ENCODE measurements around the gene MORN5. TPM values are rescaled to one million over a fixed set of nuclear protein-coding genes. Genes with fewer than 3 reads are reported as not detected.

The MORN5 gene
- total RNA-seq, 1 donor = 0.36 TPM

DNA sequence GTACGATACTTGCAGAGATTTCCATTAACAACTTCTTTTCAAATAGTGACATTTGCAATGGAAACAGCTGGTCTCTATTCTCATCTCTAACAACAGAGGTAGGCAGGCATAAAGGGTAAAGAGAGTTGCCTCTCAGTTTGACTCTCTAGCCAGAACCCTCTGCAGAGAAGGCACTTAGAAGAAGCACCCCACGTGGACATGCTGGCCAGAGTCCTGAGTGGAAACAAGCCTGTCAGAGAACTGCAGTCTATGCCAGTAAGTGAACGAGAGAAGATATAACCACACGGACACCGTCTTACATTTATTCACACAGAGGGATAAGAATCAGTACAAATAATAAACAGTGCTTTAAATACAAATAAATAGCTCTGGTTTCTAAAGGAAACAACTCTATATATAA, 80.0 kb downstream of the MORN5 start:
- Histone ChIP-seq H3K4me3 (ENCODE audit: insufficient read depth, low read length) (no peak overlapping the region), H3K36me3 (ENCODE audit: insufficient read depth, low read length) (peaks cover 33% of the 10 kb centered on the region), H3K27ac (ENCODE audit: low read depth, low read length) (no peak overlapping the region), H2AFZ (ENCODE audit: low read length) (no peak overlapping the region), H3K79me2 (ENCODE audit: insufficient read depth, low read length) (no peaks in the 10 kb centered on the region), H4K20me1 (ENCODE audit: insufficient read depth, low read length) (peaks cover 3% of the 10 kb centered on the region), H3K4me1 (ENCODE audit: insufficient read depth, low read length) (no peaks in the 10 kb centered on the region), H3K4me2 (ENCODE audit: insufficient read depth, low read length) (no peak overlapping the region), H3K9me3 (ENCODE audit: low read depth, low read length) (no peaks in the 10 kb centered on the region), H3K27me3 (ENCODE audit: insufficient read depth, low read length) (no peaks in the 10 kb centered on the region)
- DNase-seq (ENCODE audit: insufficient read length, low spot score, missing footprints) = no peak
- TF ChIP-seq, protein P1, sequence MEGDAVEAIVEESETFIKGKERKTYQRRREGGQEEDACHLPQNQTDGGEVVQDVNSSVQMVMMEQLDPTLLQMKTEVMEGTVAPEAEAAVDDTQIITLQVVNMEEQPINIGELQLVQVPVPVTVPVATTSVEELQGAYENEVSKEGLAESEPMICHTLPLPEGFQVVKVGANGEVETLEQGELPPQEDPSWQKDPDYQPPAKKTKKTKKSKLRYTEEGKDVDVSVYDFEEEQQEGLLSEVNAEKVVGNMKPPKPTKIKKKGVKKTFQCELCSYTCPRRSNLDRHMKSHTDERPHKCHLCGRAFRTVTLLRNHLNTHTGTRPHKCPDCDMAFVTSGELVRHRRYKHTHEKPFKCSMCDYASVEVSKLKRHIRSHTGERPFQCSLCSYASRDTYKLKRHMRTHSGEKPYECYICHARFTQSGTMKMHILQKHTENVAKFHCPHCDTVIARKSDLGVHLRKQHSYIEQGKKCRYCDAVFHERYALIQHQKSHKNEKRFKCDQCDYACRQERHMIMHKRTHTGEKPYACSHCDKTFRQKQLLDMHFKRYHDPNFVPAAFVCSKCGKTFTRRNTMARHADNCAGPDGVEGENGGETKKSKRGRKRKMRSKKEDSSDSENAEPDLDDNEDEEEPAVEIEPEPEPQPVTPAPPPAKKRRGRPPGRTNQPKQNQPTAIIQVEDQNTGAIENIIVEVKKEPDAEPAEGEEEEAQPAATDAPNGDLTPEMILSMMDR (IDR thresholded peaks at IDR 0.05; ENCODE audit: extremely low read depth, low read depth, low read length) = no peak

DNA sequence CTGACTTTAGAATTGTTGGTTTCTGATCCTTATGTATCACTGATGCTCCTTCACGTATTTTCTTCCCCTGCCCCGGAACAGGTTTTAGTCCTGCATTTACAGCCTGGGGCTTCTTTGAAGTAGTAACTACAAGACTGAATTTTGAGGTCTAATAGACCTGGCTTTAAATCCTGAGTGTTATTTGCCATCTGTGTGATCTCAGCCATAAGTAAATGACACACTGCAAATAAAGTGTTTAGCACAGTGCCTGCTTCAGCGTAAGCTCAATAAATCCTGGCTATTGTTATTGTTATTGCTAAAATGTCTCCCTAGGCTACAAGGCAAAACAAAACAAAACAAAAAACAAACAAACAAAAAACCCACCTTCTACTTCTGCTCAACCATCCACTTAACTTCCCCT, 84.6 kb downstream of the MORN5 start:
- no peak overlapping the region for H3K27ac ChIP-seq (ENCODE audit: low read depth, low read length)
- no peak for DNase-seq (ENCODE audit: insufficient read length, low spot score, missing footprints)
- H3K9me3 ChIP-seq (ENCODE audit: low read depth, low read length) = no peaks in the 10 kb centered on the region
- no peak overlapping the region for H3K4me2 ChIP-seq (ENCODE audit: insufficient read depth, low read length)
- no peaks in the 10 kb centered on the region for H3K4me1 ChIP-seq (ENCODE audit: insufficient read depth, low read length)
- no peak overlapping the region for H2AFZ ChIP-seq (ENCODE audit: low read length)
- TF ChIP-seq, protein P1 (IDR thresholded peaks at IDR 0.05; ENCODE audit: extremely low read depth, low read depth, low read length) = no peak
- H3K36me3 ChIP-seq (ENCODE audit: insufficient read depth, low read length) = peaks cover 72% of the 10 kb centered on the region
- no peak overlapping the region for H3K4me3 ChIP-seq (ENCODE audit: insufficient read depth, low read length)
- no peaks in the 10 kb centered on the region for H3K27me3 ChIP-seq (ENCODE audit: insufficient read depth, low read length)
- H4K20me1 ChIP-seq (ENCODE audit: insufficient read depth, low read length) = peaks cover 3% of the 10 kb centered on the region
- no peaks in the 10 kb centered on the region for H3K79me2 ChIP-seq (ENCODE audit: insufficient read depth, low read length)

DNA sequence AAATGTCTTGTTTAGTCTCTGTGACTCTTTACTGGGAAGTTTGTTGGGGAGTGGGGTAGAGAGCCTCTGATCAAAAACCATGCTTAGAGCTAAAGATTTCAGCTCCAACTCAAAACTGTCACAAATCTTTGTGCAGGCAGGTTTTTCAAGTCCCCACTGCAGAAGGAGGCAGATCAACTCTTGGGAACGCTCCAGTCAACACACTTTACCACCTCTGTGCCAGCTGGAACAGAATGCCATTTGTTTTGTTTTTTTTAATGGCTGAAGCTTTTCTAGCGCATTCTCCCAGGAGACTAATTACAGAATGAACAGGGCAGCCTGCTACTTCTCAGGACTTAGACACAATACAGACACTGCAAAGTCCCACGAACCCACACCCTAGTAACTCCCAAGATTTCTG, 87.0 kb downstream of the MORN5 start:
- H2AFZ ChIP-seq (ENCODE audit: low read length) = no peak overlapping the region
- no peaks in the 10 kb centered on the region for H3K79me2 ChIP-seq (ENCODE audit: insufficient read depth, low read length)
- no peaks in the 10 kb centered on the region for H3K9me3 ChIP-seq (ENCODE audit: low read depth, low read length)
- H4K20me1 ChIP-seq (ENCODE audit: insufficient read depth, low read length) = peaks cover 1% of the 10 kb centered on the region
- no peak overlapping the region for H3K4me3 ChIP-seq (ENCODE audit: insufficient read depth, low read length)
- TF ChIP-seq, protein P1 (IDR thresholded peaks at IDR 0.05; ENCODE audit: extremely low read depth, low read depth, low read length) = no peak
- no peak overlapping the region for H3K4me2 ChIP-seq (ENCODE audit: insufficient read depth, low read length)
- H3K36me3 ChIP-seq (ENCODE audit: insufficient read depth, low read length) = peaks cover 71% of the 10 kb centered on the region
- H3K4me1 ChIP-seq (ENCODE audit: insufficient read depth, low read length) = no peaks in the 10 kb centered on the region
- H3K27ac ChIP-seq (ENCODE audit: low read depth, low read length) = no peak overlapping the region
- no peak for DNase-seq (ENCODE audit: insufficient read length, low spot score, missing footprints)
- no peaks in the 10 kb centered on the region for H3K27me3 ChIP-seq (ENCODE audit: insufficient read depth, low read length)

DNA sequence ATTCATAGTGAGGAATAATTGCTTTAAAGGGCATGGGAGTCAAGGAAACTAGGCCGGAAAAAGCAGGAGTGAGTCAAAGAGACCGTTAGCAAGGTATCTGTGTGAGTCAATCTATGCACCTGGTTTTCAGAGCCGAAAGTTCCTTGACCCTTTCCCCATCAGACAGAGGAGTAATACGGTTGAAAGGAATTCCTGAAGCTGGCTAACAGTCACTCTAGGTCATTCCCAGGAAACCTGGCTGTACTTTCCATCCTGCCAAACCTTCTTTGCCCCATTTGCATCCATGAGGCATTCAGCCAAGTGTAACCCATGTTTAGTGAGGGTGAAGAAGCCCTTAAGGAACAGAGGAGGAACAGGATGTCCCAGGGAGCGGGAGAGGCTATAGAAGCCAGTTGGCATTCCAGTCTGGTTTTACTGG, 88.7 kb downstream of the MORN5 start:
- Histone ChIP-seq H3K27me3 (ENCODE audit: insufficient read depth, low read length) (no peaks in the 10 kb centered on the region), H3K36me3 (ENCODE audit: insufficient read depth, low read length) (peaks cover 68% of the 10 kb centered on the region), H4K20me1 (ENCODE audit: insufficient read depth, low read length) (peaks cover 2% of the 10 kb centered on the region), H3K9me3 (ENCODE audit: low read depth, low read length) (no peaks in the 10 kb centered on the region), H3K79me2 (ENCODE audit: insufficient read depth, low read length) (peaks cover 9% of the 10 kb centered on the region), H3K27ac (ENCODE audit: low read depth, low read length) (no peak overlapping the region), H3K4me1 (ENCODE audit: insufficient read depth, low read length) (no peaks in the 10 kb centered on the region), H2AFZ (ENCODE audit: low read length) (no peak overlapping the region), H3K4me3 (ENCODE audit: insufficient read depth, low read length) (no peak overlapping the region), H3K4me2 (ENCODE audit: insufficient read depth, low read length) (no peak overlapping the region)
- TF ChIP-seq, protein P1 (IDR thresholded peaks at IDR 0.05; ENCODE audit: extremely low read depth, low read depth, low read length) = no peak
- DNase-seq (ENCODE audit: insufficient read length, low spot score, missing footprints) = no peak

Small RNA genes lying within 50 kb of the gene (small RNA-seq; reads per million reads assigned to genes)
- gene MIR4478 = not detected

Other genes with a start within 250 kb of the MORN5 start
- 6.2 and 8.0 TPM in 2 replicates for gene TTLL11, start 66.6 kb upstream of the MORN5 start, total RNA-seq
- 17.0 and 18.3 TPM in 2 replicates for gene NDUFA8, start 129 bp upstream of the MORN5 start, total RNA-seq
- not detected in 2 replicates for gene LHX6, start 69.0 kb downstream of the MORN5 start, total RNA-seq
- 10.0 and 10.9 TPM in 2 replicates for gene RBM18, start 104.9 kb downstream of the MORN5 start, total RNA-seq
- 35.8 and 41.5 TPM in 2 replicates for gene MRRF, start 105.0 kb downstream of the MORN5 start, total RNA-seq
- 2.5 and 3.2 TPM in 2 replicates for gene PTGS1, start 211.1 kb downstream of the MORN5 start, total RNA-seq